ENCODE data around the gene TYMP. TPM values are rescaled to one million over a fixed set of nuclear protein-coding genes. Genes with fewer than 3 reads are reported as not detected.

TYMP gene
- total and polyA plus RNA-seq, 2 donors (not counting 3 experiments of a cell fraction or from before 2014, with no cell fraction given) = 2.0 to 2.4 TPM

DNA sequence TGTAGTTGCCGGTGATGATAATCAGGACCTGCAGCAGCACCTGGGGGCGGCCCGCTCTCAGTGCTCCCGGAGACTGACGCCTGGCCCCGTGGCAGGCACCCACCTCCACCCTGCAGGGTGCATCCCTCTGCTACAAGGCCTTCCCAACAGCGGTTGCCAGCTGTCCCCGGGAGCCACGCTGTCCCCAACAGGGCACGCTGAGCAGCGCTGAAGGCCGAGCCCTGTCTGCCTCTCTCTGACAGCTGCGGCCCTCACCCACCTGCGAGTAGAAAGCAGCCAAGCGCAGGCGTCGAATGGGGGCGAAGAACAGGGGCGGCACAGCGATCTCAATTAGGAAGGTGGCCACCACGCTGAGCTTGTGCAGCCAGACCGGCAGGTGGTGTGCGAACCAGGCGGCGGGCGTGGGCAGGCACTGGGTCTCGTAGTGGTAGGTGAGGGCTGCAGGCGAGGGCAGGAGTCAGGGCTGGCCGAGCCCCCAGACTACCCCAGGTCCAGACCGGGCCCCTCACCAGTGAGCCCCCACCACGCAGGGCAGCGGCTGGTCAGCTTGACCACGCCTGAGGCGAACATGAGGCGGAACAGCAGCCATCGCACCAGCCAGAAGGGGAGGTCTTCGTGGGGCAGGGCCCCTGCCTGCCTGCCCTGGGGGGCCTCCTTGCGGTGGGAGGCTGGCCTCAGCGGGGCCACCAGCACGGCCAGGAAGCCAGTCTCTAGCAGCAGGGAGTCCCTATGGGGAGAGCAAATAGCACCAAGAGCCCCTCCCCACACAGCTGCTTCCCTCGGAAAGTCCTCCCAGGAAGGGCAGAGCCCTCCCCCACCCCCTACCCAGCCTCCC, 23.8 kb downstream of the TYMP start:
- Histone ChIP-seq H4K20me1 (replicated peaks; ENCODE audit: control insufficient read depth, extremely low read depth, insufficient read depth, low read length) (no peaks in the 10 kb centered on the region), H3K9ac (replicated peaks; ENCODE audit: extremely low read depth, insufficient read depth, low read length) (peak overlapping the region; percentile 71), H3K27ac (ENCODE audit: insufficient read depth, low read depth, low read length) (no peak overlapping the region), H3K36me3 (ENCODE audit: control insufficient read depth in 2 of 2, extremely low read depth in 1 of 2, insufficient read depth in 2 of 2, low read length in 2 of 2) (peaks cover 6 to 22% of the 10 kb centered on the region in 2 experiments), H3K27me3 (ENCODE audit: control insufficient read depth in 2 of 2, insufficient read depth in 2 of 2, low read length in 2 of 2) (no peaks in the 10 kb centered on the region), H3K9me1 (replicated peaks; ENCODE audit: control insufficient read depth, extremely low read depth, insufficient read depth, low read length) (no peaks in the 10 kb centered on the region), H3K9me3 (replicated peaks; ENCODE audit: control insufficient read depth, insufficient read depth, low read length) (no peaks in the 10 kb centered on the region), H3K4me1 (ENCODE audit: control insufficient read depth, extremely low read depth, insufficient read depth, low read length) (peaks cover 14% of the 10 kb centered on the region), H3K79me2 (ENCODE audit: control insufficient read depth, insufficient read depth, low read length) (peaks cover 30% of the 10 kb centered on the region), H3K4me2 (ENCODE audit: insufficient read depth, low read length) (no peak overlapping the region), H3K4me3 (replicated peaks in 1 of 3; ENCODE audit: insufficient read depth in 1 of 3, low read depth in 1 of 3, low read length in 3 of 3) (peak overlapping the region in 1 of 3 experiments; percentile 91), H2AFZ (ENCODE audit: low read depth, low read length) (no peak overlapping the region)
- dilution Hi-C loops (cut with MboI; ENCODE audit: extremely low pct_ligation_motif_present, low sequenced_read_pairs) (no loop called here), intact Hi-C loops (cut with micrococcal nuclease) (no loop called here)
- TF ChIP-seq POLR2AphosphoS5 (IDR thresholded peaks at IDR 0.05; ENCODE audit: insufficient read depth, low read depth, low read length) (no peak), POLR2A (IDR thresholded peaks at IDR 0.05; ENCODE audit: low read depth, low read length) (no peak)
- POLR2A ChIA-PET = no interaction called here
- CTCF ChIA-PET = interaction anchor here (3.0 kb wide), 1 partner anchor 9 kb away, joined by 26 read pairs; no protein-coding TSS in a partner anchor
- DNase-seq (ENCODE audit: low read depth, low spot score) (no peak), FAIRE-seq (no peak)
- BruUV-seq (replicated peaks) = TSS peak; percentile 26

DNA sequence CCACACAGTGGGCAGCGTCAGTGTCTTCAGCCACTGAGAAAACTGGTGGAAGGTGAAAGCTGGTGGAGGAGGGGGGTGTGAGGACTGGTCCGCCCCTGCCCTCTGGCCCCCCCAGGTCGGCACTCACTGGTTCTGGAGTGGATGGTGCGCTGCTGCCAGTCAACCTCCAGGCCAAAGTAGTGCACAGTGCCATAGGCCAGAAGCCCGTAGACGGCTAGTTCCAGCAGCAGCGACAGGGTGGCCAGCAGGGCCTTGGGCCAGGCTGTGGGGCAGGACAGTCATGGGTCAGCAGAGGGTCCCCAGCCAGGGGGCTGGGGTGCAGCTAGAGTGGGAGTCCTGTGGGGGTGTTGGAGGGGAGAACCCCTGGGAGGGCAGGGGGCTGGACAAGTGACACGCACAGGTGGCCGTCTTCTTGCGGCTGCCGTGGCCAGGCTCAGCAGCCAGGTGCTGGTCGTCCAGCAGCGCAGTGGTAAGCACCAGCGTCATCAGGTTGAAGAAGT, 24.5 kb downstream of the TYMP start:
- intact Hi-C loops (cut with micrococcal nuclease) = no loop called here
- no peak overlapping the region for H3K4me2 ChIP-seq (ENCODE audit: insufficient read depth, low read length)
- H3K79me2 ChIP-seq (ENCODE audit: control insufficient read depth, insufficient read depth, low read length) = peaks cover 29% of the 10 kb centered on the region
- no peak for DNase-seq (ENCODE audit: low read depth, low spot score)
- no peaks in the 10 kb centered on the region for H3K27me3 ChIP-seq (ENCODE audit: control insufficient read depth in 2 of 2, insufficient read depth in 2 of 2, low read length in 2 of 2)
- no peak overlapping the region for H3K4me3 ChIP-seq (replicated peaks in 1 of 3; ENCODE audit: insufficient read depth in 1 of 3, low read depth in 1 of 3, low read length in 3 of 3)
- no peaks in the 10 kb centered on the region for H4K20me1 ChIP-seq (replicated peaks; ENCODE audit: control insufficient read depth, extremely low read depth, insufficient read depth, low read length)
- no peaks in the 10 kb centered on the region for H3K9me3 ChIP-seq (replicated peaks; ENCODE audit: control insufficient read depth, insufficient read depth, low read length)
- CTCF ChIA-PET = no interaction called here
- no TSS peak for BruUV-seq (replicated peaks)
- dilution Hi-C loops (cut with MboI; ENCODE audit: extremely low pct_ligation_motif_present, low sequenced_read_pairs) = no loop called here
- FAIRE-seq = no peak
- H3K27ac ChIP-seq (ENCODE audit: insufficient read depth, low read depth, low read length) = no peak overlapping the region
- H3K36me3 ChIP-seq (ENCODE audit: control insufficient read depth in 2 of 2, extremely low read depth in 1 of 2, insufficient read depth in 2 of 2, low read length in 2 of 2) = peaks cover 6 to 22% of the 10 kb centered on the region in 2 experiments
- H3K9me1 ChIP-seq (replicated peaks; ENCODE audit: control insufficient read depth, extremely low read depth, insufficient read depth, low read length) = no peaks in the 10 kb centered on the region
- no peak for TF ChIP-seq JUN (IDR thresholded peaks at IDR 0.05; ENCODE audit: borderline replicate concordance, insufficient read depth, insufficient read length, low read depth)
- no peak for TF ChIP-seq EZH2 (IDR thresholded peaks at IDR 0.05; ENCODE audit: borderline replicate concordance, low read depth, low read length, severe bottlenecking)
- no peak for TF ChIP-seq POLR2A (IDR thresholded peaks at IDR 0.05; ENCODE audit: low read depth, low read length)
- TF ChIP-seq, protein P1, sequence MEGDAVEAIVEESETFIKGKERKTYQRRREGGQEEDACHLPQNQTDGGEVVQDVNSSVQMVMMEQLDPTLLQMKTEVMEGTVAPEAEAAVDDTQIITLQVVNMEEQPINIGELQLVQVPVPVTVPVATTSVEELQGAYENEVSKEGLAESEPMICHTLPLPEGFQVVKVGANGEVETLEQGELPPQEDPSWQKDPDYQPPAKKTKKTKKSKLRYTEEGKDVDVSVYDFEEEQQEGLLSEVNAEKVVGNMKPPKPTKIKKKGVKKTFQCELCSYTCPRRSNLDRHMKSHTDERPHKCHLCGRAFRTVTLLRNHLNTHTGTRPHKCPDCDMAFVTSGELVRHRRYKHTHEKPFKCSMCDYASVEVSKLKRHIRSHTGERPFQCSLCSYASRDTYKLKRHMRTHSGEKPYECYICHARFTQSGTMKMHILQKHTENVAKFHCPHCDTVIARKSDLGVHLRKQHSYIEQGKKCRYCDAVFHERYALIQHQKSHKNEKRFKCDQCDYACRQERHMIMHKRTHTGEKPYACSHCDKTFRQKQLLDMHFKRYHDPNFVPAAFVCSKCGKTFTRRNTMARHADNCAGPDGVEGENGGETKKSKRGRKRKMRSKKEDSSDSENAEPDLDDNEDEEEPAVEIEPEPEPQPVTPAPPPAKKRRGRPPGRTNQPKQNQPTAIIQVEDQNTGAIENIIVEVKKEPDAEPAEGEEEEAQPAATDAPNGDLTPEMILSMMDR (IDR thresholded peaks at IDR 0.05; ENCODE audit: extremely low read depth in 1 of 2, insufficient read depth in 1 of 2, low read depth in 1 of 2, low read length in 2 of 2) = no peak
- TF ChIP-seq, protein P2, sequence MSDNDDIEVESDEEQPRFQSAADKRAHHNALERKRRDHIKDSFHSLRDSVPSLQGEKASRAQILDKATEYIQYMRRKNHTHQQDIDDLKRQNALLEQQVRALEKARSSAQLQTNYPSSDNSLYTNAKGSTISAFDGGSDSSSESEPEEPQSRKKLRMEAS (IDR thresholded peaks at IDR 0.05; ENCODE audit: insufficient read depth, insufficient read length) = no peak
- no peak for TF ChIP-seq MYC (IDR thresholded peaks at IDR 0.05; ENCODE audit: low read depth, low read length)
- no peak overlapping the region for H3K9ac ChIP-seq (replicated peaks; ENCODE audit: extremely low read depth, insufficient read depth, low read length)
- H3K4me1 ChIP-seq (ENCODE audit: control insufficient read depth, extremely low read depth, insufficient read depth, low read length) = peaks cover 14% of the 10 kb centered on the region
- POLR2A ChIA-PET = no interaction called here
- no peak overlapping the region for H2AFZ ChIP-seq (ENCODE audit: low read depth, low read length)

Measured in endothelial cell of umbilical vein (primary cell).